Left ventricle myocardium superior (tissue), 1 donor: ENCODE data around the gene ITPR3. TPM values are rescaled to one million over a fixed set of nuclear protein-coding genes. Genes with fewer than 3 reads are reported as not detected.

ENCODE experiments used
- ATAC-seq: fragments of 200-7000 bp; cut with Tn5 transposase; one replicate; pipeline ENCODE4 v1.9.1; 2020; ENCODE audit warnings: mild to moderate bottlenecking, moderate library complexity
- DNase-seq: peaks from one replicate; pipeline ENCODE4 v3.0.0-alpha.2; 2020
- intact Hi-C: fragments of 100-400 bp; cut with micrococcal nuclease; formaldehyde crosslinking; loops from one replicate; pipeline ENCODE4 v1.11.0; 2022
- total RNA-seq: library from RNA; stranded (reverse); fragmentation: NEBNext Ultra II Directional; extraction: Animal tissue kit (Norgen Biotek cat#: 25700); gene quantifications from one replicate; pipeline ENCODE4 v1.2.1, GENCODE V29; 2021
- donor health status: DM: no; HTN: yes; CAD: no; lungs with severe emphysema.

ITPR3 gene
- total RNA-seq, 1 donor from 2014 or later = 6.1 TPM

DNA sequence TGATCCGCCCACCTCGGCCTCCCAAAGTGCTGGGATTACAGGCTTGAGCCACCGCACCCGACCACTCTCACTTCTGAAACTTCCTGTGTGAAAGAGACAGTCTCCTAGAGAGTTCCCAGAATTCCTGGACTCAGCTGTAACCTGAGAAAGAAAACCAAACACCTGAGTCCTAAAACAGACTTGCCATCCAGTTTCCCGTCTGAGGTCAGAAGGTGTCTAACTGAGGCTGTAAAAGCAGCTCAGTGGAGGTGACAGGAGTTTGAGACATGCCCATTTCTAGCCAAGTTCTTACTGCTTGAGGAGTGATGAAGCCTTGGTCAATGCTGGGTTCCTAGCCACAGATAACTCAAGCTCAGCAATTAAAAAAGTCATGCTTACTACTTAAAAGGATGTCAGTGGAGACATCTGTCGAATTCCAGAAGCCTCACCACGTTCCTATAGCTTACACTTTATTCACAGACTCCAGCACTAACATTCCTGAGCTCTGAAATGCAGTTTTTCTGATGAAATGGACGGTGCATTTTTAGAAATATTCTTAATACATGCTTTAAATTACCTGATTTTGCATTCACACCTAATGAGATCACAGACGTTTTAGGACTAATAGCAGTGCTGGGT lies 84.3 kb downstream of the ITPR3 start:
- no peak for ATAC-seq
- intact Hi-C loops = no loop called here

GRCh38 chr6:33705955-33706725 lies 85.0 kb downstream of the ITPR3 start:
- DNase-seq = no peak
- intact Hi-C loops = no loop called here
- ATAC-seq = no peak

More for the DNA sequence above, 84.3 kb downstream of the ITPR3 start:
- DNase-seq = no peak

GRCh38 chr6:33707771-33708170 lies 86.6 kb downstream of the ITPR3 start:
- no peak for DNase-seq
- intact Hi-C loops = no loop called here
- no peak for ATAC-seq

- intact Hi-C loops = no loop called here
- DNase-seq (no peak), ATAC-seq (no peak)
Observed at GRCh38 chr6:33708516-33709204, 87.5 kb downstream of the ITPR3 start.

DNA sequence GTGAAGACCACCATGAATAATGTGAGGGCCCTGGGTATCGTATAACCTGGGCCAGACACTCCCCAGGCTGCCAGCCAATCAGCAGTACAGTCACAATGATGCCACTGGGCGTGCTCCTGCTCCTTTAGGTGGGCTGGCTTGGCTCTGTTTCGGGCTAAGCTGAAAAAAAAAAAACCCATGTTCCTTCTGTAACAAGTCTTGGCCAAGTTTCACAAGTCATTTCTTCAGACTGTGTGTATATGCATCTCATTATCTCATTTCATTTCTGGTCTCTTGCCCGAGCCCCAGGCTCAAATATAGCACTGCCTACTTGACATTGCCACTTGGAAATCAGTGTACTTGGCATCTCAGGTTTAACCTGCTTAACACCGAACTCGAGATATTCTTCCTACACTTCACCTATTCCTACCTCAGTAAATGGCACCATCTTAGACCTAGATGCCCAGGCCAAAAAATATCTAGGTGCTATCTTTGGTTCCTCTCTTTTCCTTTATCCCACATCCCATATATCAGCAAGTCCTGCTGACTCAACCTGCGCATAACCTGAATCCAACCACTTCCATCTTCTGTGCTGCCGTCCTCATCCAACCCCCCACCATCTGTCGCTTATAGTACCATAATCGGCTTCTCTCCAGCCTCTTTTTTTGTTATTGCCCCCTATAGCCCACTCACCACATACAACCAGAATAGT lies 88.6 kb downstream of the ITPR3 start:
- ATAC-seq (peak; percentile 51), DNase-seq (no peak)
- intact Hi-C loops = no loop called here

GRCh38 chr6:33710296-33711121 lies 89.4 kb downstream of the ITPR3 start:
- ATAC-seq (no peak), DNase-seq (no peak)
- intact Hi-C loops = no loop called here

GRCh38 chr6:33711140-33712129 lies 90.3 kb downstream of the ITPR3 start, which contains the start of gene UQCC2:
UQCC2 (minus strand) TSS chr6:33711700; CDS start chr6:33711686, 14 bp downstream.
- ATAC-seq (peak; percentile 96), DNase-seq (peak; percentile 99)
- intact Hi-C loops = no loop called here

DNA sequence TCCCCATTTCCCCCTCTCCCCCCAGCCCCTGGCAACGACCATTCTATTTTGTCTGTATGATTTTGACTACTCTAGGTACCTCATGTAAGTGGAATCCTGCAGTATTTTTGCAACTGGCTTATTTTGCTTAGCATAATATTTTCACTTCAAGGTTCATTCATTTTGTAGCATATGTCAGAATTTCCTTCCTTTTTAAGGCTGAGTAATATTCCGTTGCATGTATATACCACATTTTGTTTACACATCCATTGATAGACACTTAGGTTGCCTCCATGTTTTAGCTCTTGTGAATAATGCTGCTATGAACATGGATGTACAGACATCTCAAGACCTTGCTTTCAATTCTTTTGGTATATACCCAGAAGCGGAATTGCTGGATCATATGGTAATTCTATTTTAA lies 91.8 kb downstream of the ITPR3 start:
- no peak for ATAC-seq
- DNase-seq = no peak
- intact Hi-C loops = no loop called here

GRCh38 chr6:33713786-33714185 lies 92.7 kb downstream of the ITPR3 start:
- DNase-seq = no peak
- ATAC-seq = no peak
- intact Hi-C loops = no loop called here

DNA sequence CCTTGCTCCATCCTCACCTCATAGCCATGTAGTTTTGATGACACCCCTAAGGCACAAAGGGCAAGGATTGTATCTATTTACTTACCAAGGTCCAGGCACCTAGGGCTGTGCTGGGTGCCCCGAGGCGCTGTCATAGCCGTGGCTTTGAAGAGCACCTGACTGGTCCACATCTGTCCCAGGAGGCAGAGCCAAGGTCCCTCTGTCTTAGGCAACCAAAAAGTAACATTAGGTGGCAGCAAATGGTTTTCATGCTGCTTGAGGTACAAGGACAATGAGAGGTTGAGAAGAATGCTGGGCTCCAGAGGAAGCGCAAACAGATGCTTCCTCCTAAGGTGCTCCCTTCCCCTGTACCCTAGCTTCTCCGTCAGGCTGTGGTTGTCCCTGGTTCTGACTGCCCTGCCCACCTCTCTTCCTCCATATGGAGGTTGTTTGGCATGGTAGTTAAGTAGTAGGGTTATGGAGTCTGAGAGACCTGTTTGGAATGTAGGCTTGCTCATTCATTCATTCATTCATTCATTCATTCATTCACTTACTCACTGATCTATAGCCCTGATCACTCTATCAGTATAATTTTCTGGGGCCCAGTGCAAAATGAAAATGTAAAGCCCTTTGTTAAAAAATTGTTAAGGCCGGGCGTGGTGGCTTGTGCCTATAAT lies 93.4 kb downstream of the ITPR3 start:
- intact Hi-C loops = no loop called here
- ATAC-seq (no peak), DNase-seq (no peak)

GRCh38 chr6:33716379-33716778 lies 95.3 kb downstream of the ITPR3 start:
- ATAC-seq (no peak), DNase-seq (no peak)
- intact Hi-C loops = no loop called here

DNA sequence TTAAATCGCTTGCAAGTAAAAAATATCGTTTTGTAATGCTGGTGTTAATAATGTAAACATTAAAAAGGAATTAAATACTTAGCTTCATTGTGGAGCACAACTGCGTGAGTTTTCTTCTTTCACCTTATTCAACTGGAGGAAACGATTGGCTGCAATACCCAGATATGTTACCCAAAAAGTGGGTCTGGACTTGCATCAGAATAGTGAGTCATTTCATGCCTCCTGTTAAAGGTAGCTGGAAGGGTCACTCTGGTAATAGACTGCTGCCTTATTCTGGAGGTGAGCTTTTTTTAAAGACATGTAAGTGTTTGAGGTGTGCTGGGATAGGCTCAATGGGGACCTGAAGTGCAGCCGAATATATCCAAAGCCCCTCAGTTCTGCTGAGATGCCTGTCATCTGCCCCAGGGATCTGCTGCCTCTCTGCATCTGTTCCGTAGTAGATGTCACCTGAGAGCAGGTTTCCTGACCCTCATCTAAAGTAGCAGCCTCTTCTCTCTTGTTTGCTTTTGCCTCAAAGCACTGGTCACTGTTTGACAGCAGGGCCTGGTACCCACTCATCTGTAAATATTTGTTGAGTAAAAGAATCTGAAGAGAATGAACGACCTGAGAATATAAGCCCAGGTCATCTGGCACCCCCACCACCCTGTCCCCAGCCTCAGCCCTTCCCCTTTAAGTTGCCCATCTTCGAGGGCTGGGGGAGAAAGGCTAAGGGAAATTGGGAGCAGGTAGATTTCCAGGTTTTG lies 95.9 kb downstream of the ITPR3 start:
- ATAC-seq (no peak), DNase-seq (no peak)
- intact Hi-C loops = no loop called here

- intact Hi-C loops = no loop called here
- ATAC-seq (peak; percentile 41), DNase-seq (no peak)
Observed at GRCh38 chr6:33717934-33718455, 96.9 kb downstream of the ITPR3 start.

- ATAC-seq = no peak
- no peak for DNase-seq
- intact Hi-C loops = no loop called here
Observed at GRCh38 chr6:33718713-33719112, 97.6 kb downstream of the ITPR3 start.

DNA sequence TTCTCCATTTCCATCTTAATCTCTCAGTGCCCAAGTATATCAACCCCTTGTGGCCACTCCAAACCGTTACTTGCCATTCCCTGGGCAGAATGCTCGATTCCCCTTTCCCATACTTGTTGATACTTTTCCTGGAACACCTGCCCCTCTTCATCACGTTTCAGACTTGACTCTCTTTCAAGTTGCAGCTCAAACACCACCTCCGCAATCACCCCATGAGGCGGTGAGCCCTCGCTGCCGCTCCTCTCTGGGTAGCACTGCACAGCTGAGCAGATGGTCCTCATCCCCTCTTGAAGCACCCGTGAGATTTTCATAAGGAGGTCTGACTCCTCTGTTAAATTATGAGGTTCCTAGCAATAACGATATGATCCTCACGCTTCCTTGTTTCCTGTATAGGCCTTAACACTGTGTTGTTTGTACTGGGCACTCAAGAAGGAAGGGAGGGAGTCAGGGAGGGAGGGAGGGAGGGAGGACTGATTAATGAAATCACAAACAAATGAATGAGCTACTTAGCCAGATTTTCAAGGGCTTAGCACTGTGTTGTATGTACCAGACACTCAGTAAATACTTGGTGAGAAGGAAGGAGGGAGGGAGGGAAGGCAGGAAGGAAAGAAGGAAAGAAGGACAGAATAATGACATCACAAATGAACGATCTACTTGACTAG lies 98.3 kb downstream of the ITPR3 start:
- intact Hi-C loops = no loop called here
- DNase-seq = no peak
- ATAC-seq = no peak

- DNase-seq (no peak), ATAC-seq (no peak)
- intact Hi-C loops = no loop called here
Observed at GRCh38 chr6:33720998-33721397, 99.9 kb downstream of the ITPR3 start.
